ENCODE results near the gene CSHL1. TPM values are rescaled to one million over a fixed set of nuclear protein-coding genes. Genes with fewer than 3 reads are reported as not detected.

CSHL1 gene
- total and polyA plus RNA-seq, 2 experiments from 2014 or later: 0.44 TPM; not detected in 1

DNA sequence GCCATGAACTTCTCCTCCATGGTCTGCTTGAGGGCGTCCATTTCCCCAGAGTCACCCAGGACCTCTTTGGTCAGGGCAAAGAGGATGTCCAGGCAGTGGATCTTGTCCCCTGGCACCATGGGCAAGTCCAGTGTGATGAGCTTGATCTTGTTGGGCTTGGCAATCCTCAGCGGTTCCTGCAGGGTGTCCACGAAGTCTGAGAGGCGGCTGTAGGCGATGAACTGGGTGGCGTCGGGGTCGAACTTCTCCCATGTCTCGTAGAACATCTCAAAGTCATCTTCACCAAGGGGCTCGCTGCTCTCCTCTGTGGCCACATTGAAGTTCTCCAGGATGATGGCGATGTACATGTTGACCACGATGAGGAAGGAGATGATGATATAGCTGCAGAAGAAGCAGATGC lies 30.1 kb upstream of the CSHL1 start (continued):
- TF ChIP-seq, protein P1, sequence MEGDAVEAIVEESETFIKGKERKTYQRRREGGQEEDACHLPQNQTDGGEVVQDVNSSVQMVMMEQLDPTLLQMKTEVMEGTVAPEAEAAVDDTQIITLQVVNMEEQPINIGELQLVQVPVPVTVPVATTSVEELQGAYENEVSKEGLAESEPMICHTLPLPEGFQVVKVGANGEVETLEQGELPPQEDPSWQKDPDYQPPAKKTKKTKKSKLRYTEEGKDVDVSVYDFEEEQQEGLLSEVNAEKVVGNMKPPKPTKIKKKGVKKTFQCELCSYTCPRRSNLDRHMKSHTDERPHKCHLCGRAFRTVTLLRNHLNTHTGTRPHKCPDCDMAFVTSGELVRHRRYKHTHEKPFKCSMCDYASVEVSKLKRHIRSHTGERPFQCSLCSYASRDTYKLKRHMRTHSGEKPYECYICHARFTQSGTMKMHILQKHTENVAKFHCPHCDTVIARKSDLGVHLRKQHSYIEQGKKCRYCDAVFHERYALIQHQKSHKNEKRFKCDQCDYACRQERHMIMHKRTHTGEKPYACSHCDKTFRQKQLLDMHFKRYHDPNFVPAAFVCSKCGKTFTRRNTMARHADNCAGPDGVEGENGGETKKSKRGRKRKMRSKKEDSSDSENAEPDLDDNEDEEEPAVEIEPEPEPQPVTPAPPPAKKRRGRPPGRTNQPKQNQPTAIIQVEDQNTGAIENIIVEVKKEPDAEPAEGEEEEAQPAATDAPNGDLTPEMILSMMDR (conservative IDR thresholded peaks at IDR 0.05; ENCODE audit: low read depth in 2 of 2): no peak
- TF ChIP-seq EZH2phosphoT487 (IDR thresholded peaks at IDR 0.05; ENCODE audit: unreplicated experiment): no peak

DNA sequence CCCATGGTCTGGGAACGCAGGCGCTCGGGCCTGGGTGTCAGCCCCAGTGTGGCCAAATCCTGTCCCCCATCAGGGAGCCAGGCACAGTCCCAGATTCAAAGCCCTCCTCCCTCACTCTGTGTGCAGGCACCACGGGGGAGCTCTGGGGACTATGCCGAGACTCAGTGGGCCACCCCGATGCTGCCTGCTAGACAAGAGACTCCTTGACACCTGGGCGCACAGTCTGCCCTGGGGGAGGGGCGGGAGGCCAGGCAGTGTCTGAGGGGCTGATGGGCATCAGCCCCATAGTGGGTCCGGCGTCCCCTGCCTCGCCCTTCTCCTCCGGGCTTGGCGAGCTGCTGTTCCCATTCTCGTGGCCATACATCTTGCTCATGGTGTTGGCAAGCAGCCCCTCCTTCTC lies 29.5 kb upstream of the CSHL1 start:
- Mint-ChIP-seq H3K9me3 (no peaks in the 10 kb centered on the region; the same call in 2 of the 3 replicates), H3K36me3 (ENCODE audit: low read depth) (peaks cover 33% of the 10 kb centered on the region), H3K27ac (no peak overlapping the region), H3K4me3 (no peak overlapping the region), H3K27me3 (ENCODE audit: insufficient read depth, low read depth, poor library complexity) (peaks cover 2% of the 10 kb centered on the region), H3K4me1 (peaks cover 4% of the 10 kb centered on the region; the same call in 2 of the 3 replicates)
- Histone ChIP-seq H3K36me3 (ENCODE audit: insufficient read depth) (no peaks in the 10 kb centered on the region), H4K20me1 (replicated peaks; ENCODE audit: insufficient read depth) (no peaks in the 10 kb centered on the region), H3K4me2 (no peak overlapping the region), H3K9me2 (ENCODE audit: insufficient read depth) (no peaks in the 10 kb centered on the region), H3K4me3 (no peak overlapping the region), H3K79me2 (replicated peaks; ENCODE audit: insufficient read depth) (no peaks in the 10 kb centered on the region), H3K27me3 (ENCODE audit: insufficient read depth) (no peaks in the 10 kb centered on the region), H3F3A (replicated peaks; ENCODE audit: low read depth) (no peaks in the 10 kb centered on the region), H2AFZ (no peak overlapping the region), H3K27ac (ENCODE audit: low read depth) (no peak overlapping the region), H3K4me1 (ENCODE audit: insufficient read depth) (no peaks in the 10 kb centered on the region)
- ATAC-seq: no peak
- DNase-seq (ENCODE audit: low spot score): no peak
- TF ChIP-seq ZNF331 (CRISPR knock-in tag; IDR thresholded peaks at IDR 0.05; ENCODE audit: low read depth) (no peak), CREB1 (CRISPR knock-in tag; IDR thresholded peaks at IDR 0.05; ENCODE audit: low read depth) (no peak), EZH2 (IDR thresholded peaks at IDR 0.05; ENCODE audit: low read depth, unreplicated experiment) (no peak), JUNB (IDR thresholded peaks at IDR 0.05; ENCODE audit: unreplicated experiment) (no peak), ETS1 (IDR thresholded peaks at IDR 0.05) (no peak), ZNF462 (CRISPR knock-in tag; IDR thresholded peaks at IDR 0.05) (no peak), REST (IDR thresholded peaks at IDR 0.05; ENCODE audit: unreplicated experiment) (no peak), ZNF114 (CRISPR knock-in tag; IDR thresholded peaks at IDR 0.05) (no peak)
- TF ChIP-seq, protein P1 (conservative IDR thresholded peaks at IDR 0.05; ENCODE audit: low read depth in 2 of 2): no peak
